PC-9 (cell line): Measurements from ENCODE around the gene CDKN2C. TPM values are rescaled to one million over a fixed set of nuclear protein-coding genes. Genes with fewer than 3 reads are reported as not detected.

Experiments
- BruUV-seq: library from RNA; stranded (reverse); fragments of 400-500 nt; replicated peaks from 2 replicates; lab custom pipeline; 2021; lab: Mats Ljungman, UMichigan
- CTCF ChIA-PET: fragments of 300-600 bp; sonication (Branson Sonifier 250); formaldehyde crosslinking; loops from one replicate; lab custom pipeline; 2022; ENCODE audit warnings: antibody characterized with exemption; lab: Charles Lee
- POLR2A ChIA-PET: fragments of 300-600 bp; sonication (Branson Sonifier 250); formaldehyde crosslinking; loops from one replicate; lab custom pipeline; 2022; ENCODE audit warnings: antibody characterized with exemption; ENCODE audit not compliant: unreplicated experiment; lab: Charles Lee
- DNase-seq, 2 experiments: peaks; one replicate each; pipeline versions ENCODE4 v3.0.0 to v3.0.0-alpha.2; 2015 to 2022; ENCODE audit warnings: mixed read lengths in 1 of 2
- H2AFZ ChIP-seq: fragments of 200-600 bp; sonication (generic); 2 replicates; pipeline ENCODE4 v1.8.1; 2017; ENCODE audit warnings: antibody characterized with exemption
- H3F3A ChIP-seq: fragments of 200-600 bp; sonication (generic); 2 replicates; pipeline ENCODE4 v1.8.1; 2017; ENCODE audit warnings: antibody characterized with exemption, mild to moderate bottlenecking, low read depth; ENCODE audit not compliant: insufficient read depth
- H3K27ac ChIP-seq: fragments of 200-600 bp; sonication (generic); 2 replicates; pipeline ENCODE4 v1.6.1; 2016; ENCODE audit warnings: mixed run types
- H3K27me3 ChIP-seq: fragments of 200-600 bp; sonication (generic); 2 replicates; pipeline ENCODE4 v1.6.1; 2016; ENCODE audit warnings: low read depth, mixed run types; ENCODE audit not compliant: insufficient read depth
- H3K36me3 ChIP-seq: fragments of 200-600 bp; sonication (generic); 2 replicates; pipeline ENCODE4 v1.6.1; 2016; ENCODE audit warnings: low read depth, mixed run types
- H3K4me1 ChIP-seq: fragments of 200-600 bp; sonication (generic); replicated peaks from 2 replicates; pipeline ENCODE4 v1.6.1; 2016; ENCODE audit warnings: mixed run types; ENCODE audit not compliant: insufficient read depth
- H3K4me2 ChIP-seq: fragments of 200-600 bp; sonication (generic); 2 replicates; pipeline ENCODE4 v1.6.1; 2017; ENCODE audit warnings: mixed run types
- H3K4me3 ChIP-seq: fragments of 200-600 bp; sonication (generic); 2 replicates; pipeline ENCODE4 v1.6.1; 2016; ENCODE audit warnings: mixed run types
- H3K79me2 ChIP-seq: fragments of 200-600 bp; sonication (generic); 2 replicates; pipeline ENCODE4 v1.6.1; 2017; ENCODE audit warnings: low read depth, mixed run types
- H3K9me2 ChIP-seq: fragments of 200-600 bp; sonication (generic); 2 replicates; pipeline ENCODE4 v1.8.1; 2017; ENCODE audit warnings: mild to moderate bottlenecking; ENCODE audit not compliant: insufficient read depth
- H3K9me3 ChIP-seq: fragments of 200-600 bp; sonication (generic); 2 replicates; pipeline ENCODE4 v1.8.1; 2016; ENCODE audit warnings: low read depth; ENCODE audit not compliant: insufficient read depth
- H4K20me1 ChIP-seq: fragments of 200-600 bp; sonication (generic); 2 replicates; pipeline ENCODE4 v1.8.1; 2017; ENCODE audit not compliant: insufficient read depth
- EZH2 ChIP-seq: fragments of 200-600 bp; sonication (generic); IDR thresholded peaks from 2 replicates; pipeline ENCODE4 v1.8.0; 2017; ENCODE audit warnings: antibody characterized with exemption, low read depth
- intact Hi-C: fragments of 100-400 bp; cut with micrococcal nuclease; formaldehyde crosslinking; loops from one replicate; pipeline ENCODE4 v1.10.0; 2022; ENCODE audit not compliant: unreplicated experiment
- total RNA-seq: library from RNA; stranded (reverse); gene quantifications from 2 replicates; pipeline ENCODE4 v1.2.3, GENCODE V29; 2021
- TF ChIP-seq, protein P1 (sequence below): fragments of 200-600 bp; sonication (generic); conservative IDR thresholded peaks from 2 replicates; pipeline ENCODE4 v1.6.1; 2017; ENCODE audit warnings: mixed run types, antibody characterized with exemption, mild to moderate bottlenecking, moderate library complexity

CDKN2C gene
- total RNA-seq, 1 experiment from 2014 or later: 17.1 TPM

DNA sequence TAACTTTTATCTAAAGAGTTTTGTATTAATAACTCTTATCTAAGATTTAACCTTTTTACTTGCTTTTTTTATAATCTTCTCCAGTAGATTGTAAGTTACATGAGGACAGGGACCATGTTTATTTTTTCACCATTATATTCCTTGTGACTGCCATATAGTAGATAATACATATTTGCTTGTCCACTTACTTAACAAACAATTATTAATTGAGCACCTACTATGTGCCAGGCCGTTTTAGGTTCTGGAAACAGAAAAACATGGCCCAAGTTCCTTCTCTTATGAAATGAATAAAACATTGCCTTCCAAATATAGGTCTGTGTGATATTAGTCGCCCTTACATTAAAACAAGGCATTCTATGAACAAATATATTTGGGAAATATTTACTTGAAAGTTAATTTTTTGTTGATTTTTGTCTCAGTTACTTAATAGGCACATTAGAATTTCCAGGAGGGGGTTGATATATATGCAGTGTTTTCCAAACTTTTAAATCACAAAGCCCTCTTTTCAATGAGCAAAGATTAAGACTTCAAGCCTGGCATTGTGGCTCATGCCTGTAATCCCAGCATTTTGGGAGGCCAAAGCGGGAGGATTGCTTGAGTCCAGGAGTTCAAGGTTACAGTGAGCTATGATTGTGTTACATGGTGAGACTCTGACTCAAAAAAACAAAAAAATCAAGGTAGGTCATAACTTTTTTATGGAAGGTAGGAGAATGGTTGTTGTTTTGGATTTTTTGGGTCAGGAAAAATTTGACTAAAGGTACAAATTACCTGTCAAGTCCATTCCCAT is 22.7 kb downstream of the CDKN2C start:
- Histone ChIP-seq H3K4me1 (no peaks in the 10 kb centered on the region), H3K4me3 (no peak overlapping the region), H3K27me3 (no peaks in the 10 kb centered on the region), H3K9me2 (no peaks in the 10 kb centered on the region), H3K79me2 (no peaks in the 10 kb centered on the region), H3K4me2 (no peak overlapping the region), H3K27ac (no peak overlapping the region), H3K9me3 (no peaks in the 10 kb centered on the region), H4K20me1 (no peaks in the 10 kb centered on the region), H3K36me3 (no peaks in the 10 kb centered on the region), H2AFZ (no peak overlapping the region), H3F3A (no peaks in the 10 kb centered on the region)
- TF ChIP-seq EZH2: no peak
- TF ChIP-seq, protein P1, sequence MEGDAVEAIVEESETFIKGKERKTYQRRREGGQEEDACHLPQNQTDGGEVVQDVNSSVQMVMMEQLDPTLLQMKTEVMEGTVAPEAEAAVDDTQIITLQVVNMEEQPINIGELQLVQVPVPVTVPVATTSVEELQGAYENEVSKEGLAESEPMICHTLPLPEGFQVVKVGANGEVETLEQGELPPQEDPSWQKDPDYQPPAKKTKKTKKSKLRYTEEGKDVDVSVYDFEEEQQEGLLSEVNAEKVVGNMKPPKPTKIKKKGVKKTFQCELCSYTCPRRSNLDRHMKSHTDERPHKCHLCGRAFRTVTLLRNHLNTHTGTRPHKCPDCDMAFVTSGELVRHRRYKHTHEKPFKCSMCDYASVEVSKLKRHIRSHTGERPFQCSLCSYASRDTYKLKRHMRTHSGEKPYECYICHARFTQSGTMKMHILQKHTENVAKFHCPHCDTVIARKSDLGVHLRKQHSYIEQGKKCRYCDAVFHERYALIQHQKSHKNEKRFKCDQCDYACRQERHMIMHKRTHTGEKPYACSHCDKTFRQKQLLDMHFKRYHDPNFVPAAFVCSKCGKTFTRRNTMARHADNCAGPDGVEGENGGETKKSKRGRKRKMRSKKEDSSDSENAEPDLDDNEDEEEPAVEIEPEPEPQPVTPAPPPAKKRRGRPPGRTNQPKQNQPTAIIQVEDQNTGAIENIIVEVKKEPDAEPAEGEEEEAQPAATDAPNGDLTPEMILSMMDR: no peak
- DNase-seq: no peak
- intact Hi-C loops: no loop called here
- ChIA-PET POLR2A (no interaction called here), CTCF (no interaction called here)
- no TSS peak for BruUV-seq

DNA sequence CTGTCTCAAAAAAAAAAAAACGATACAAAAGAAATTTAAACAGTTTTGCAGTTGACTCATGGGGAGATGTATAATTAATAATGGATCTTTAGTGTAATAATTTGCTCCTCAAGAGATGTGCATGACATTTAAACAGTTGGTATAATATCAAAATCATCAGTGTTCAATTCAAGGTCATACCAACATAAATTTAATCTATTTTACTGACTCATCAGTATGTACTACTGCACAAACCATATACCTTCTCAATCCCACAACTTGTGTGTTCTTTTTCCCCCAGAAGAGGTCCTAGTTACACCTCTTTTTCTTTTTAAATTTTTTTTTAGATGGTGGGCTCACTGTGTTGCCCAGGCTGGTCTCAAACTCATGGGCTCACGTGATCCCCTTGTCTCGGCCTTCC is 23.6 kb downstream of the CDKN2C start:
- TF ChIP-seq EZH2: no peak
- TF ChIP-seq, protein P1: no peak
- no peak overlapping the region for H3K4me3 ChIP-seq
- H3K36me3 ChIP-seq: no peaks in the 10 kb centered on the region
- no peaks in the 10 kb centered on the region for H3K27me3 ChIP-seq
- H3K9me2 ChIP-seq: no peaks in the 10 kb centered on the region
- CTCF ChIA-PET: no interaction called here
- no peaks in the 10 kb centered on the region for H3K9me3 ChIP-seq
- no peak overlapping the region for H3K27ac ChIP-seq
- DNase-seq: no peak
- H3K79me2 ChIP-seq: no peaks in the 10 kb centered on the region
- no peaks in the 10 kb centered on the region for H3K4me1 ChIP-seq
- H3F3A ChIP-seq: no peaks in the 10 kb centered on the region
- no peaks in the 10 kb centered on the region for H4K20me1 ChIP-seq
- intact Hi-C loops: no loop called here
- H2AFZ ChIP-seq: no peak overlapping the region
- no peak overlapping the region for H3K4me2 ChIP-seq
- POLR2A ChIA-PET: no interaction called here
- BruUV-seq: no TSS peak

DNA sequence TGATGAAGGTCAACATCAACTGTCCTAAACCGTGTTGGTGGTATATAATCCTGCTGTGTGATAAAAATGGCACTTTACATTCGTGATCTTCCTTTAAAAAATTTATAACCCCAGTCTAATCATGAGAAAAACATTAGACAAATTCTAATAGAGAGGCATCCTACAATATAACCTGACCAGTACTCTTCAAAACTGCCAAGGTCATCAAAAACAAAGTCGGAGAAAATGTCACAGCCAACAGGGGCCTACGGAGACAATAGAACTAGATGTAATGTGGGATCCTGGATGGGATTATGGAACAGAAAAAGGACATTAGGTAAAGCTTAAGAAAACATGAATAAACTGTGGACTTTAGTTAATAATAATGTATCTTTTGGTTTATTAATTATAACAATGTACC is 25.0 kb downstream of the CDKN2C start:
- CTCF ChIA-PET: no interaction called here
- no peaks in the 10 kb centered on the region for H3K27me3 ChIP-seq
- intact Hi-C loops: no loop called here

More for the DNA sequence above, 25.0 kb downstream of the CDKN2C start:
- no peaks in the 10 kb centered on the region for H3K9me3 ChIP-seq
- H3K79me2 ChIP-seq: no peaks in the 10 kb centered on the region
- no TSS peak for BruUV-seq
- no peak overlapping the region for H3K4me2 ChIP-seq
- no peaks in the 10 kb centered on the region for H3K36me3 ChIP-seq
- H3K9me2 ChIP-seq: no peaks in the 10 kb centered on the region
- DNase-seq: no peak
- TF ChIP-seq, protein P1: no peak
- no peak for TF ChIP-seq EZH2
- H3K27ac ChIP-seq: no peak overlapping the region
- POLR2A ChIA-PET: no interaction called here
- H3K4me3 ChIP-seq: no peak overlapping the region
- no peaks in the 10 kb centered on the region for H3F3A ChIP-seq
- H4K20me1 ChIP-seq: no peaks in the 10 kb centered on the region
- no peak overlapping the region for H2AFZ ChIP-seq
- no peaks in the 10 kb centered on the region for H3K4me1 ChIP-seq
